ENCODE data around the gene ZNF574.

Gene ZNF574

DNA sequence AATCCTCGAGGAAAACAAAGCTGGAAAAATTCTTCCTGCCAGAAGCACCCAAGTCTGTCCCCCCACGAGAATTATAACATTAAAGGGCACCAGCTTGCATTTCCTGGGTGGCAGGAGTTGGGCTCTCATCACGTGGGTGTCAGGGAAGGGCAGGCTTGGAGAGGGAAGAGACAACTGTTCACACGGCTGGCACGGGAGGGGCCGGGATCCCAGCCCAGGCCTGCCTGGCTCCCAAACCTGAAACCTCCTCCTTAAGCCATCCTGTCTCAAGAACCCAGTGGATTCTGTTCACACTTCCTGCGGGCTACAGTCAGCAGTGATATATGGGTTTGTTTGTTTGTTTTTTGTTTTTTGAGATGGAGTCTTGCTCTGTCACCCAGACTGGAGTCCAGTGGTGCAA lies 18.1 kb upstream of the ZNF574 start:
- DNase-seq: no peak

- DNase-seq: no peak
These were observed 16.8 kb upstream of the ZNF574 start for GRCh38 chr19:42059196-42059595.

DNA sequence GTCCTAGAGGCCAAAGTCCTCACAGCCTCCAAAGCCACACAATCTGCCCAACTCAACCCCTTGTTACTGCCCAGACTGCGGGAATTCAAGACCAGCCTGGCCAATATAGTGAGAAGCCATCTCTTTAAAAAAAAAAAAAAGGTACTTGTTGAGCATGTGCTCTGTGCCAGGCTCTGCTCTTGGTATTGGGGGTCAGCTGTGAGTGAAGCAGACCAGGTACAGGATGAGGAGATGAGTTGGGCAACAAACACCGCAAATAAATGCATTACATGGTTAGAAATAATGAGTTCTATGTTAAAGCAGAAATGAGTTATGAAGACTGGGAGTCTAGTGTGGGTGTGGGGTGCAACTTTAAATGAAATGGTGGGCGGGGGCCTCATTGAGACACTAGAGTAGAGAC lies 15.8 kb upstream of the ZNF574 start:
- no peak for DNase-seq

DNA sequence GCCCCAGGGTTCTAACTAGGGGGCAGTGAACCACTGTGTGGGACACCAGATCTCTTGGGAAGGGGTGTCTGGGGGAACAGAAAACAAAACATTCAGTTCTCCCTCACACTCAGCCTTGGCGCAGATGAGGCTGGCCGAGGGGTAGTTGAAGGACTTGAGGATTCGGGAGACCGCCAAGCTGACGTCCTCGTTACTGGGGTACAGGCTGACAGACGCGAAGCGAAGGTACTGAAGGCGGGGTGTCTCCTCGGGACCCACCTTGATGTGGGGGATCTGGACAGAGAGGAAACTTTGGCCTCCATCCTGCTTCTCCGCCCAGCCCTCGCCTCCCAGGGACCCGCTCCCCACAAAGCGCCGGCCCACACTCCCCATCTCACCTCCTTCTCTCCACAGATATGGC lies 13.6 kb upstream of the ZNF574 start:
- no peak for DNase-seq

DNA sequence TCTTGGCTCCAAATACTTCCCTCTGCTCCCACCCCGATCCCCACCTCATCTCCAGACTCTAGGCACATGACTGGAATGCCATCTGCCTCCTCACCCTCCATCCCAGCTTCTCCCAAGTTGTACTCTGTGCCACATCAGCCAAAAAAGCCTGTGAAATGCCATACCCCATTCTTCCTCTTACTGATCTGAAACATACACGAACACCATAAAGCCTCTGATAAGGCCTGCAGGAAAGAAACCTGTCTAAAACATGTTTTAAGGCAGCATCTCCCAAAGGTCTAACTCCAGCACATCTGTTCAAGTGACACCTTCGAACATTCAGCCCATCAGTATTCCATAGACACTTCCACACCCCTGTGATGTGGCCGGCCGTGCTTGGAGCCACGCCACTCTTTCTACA lies 11.5 kb upstream of the ZNF574 start:
- DNase-seq: no peak

- no peak for DNase-seq
These were observed 10.9 kb upstream of the ZNF574 start for GRCh38 chr19:42065051-42065450.

DNA sequence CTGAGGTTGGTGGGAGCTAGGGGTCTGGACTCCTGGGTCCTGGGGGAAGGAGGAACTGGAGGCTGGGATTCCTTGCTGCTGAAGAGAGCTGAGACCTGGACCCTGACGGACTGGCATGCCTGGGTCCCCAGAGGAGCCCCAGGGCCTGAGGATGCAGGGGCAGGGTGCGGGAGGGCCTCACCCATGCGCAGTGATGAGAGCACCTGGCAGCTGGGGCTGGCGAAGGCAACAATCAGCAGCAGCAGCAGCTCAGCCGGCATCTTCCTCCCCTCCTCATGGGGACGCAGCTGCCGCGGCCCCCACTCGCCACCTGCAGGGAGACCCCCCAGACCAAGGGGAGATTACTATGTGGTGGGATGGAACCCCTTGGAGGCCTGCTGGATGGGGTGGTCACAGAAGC lies 10.5 kb upstream of the ZNF574 start:
- no peak for DNase-seq

DNA sequence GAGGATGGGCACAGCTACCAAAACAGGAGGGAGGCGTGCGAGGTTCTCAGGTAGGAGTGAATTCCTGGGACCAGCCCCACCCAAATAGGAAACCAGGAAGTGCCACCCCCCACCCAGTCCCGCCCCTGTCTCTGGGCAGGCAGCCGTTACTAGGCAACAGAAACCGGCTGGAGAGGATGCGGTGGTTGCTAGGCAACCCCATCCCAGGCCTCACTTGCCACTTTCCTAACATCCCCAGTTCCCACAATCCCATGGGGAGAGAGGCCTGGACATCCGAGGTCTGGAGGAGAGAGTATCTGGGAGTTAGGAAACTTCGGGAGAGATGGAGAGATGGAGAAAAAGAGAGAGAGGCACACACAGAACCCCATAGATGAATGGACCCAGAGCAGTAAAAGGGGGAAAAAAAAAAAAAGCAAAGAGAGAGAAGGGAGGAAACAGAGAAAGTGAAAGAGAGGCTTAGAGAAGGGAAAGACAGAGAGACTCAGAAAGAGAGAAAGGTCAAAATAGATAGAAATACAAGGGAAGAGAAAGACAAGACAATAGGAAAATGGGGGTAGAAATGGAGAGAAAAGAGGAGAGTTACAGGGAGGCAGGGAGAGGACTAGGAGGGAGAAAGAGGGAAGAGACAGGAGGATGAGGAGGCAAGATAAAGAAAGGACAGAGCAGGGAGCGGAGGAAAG lies 9.8 kb upstream of the ZNF574 start:
- no peak for DNase-seq

GRCh38 chr19:42067315-42067888 lies 8.6 kb upstream of the ZNF574 start:
- DNase-seq: no peak

- no peak for DNase-seq
These were observed 7.6 kb upstream of the ZNF574 start for GRCh38 chr19:42068361-42068755.

- no peak for DNase-seq
These were observed 7.0 kb upstream of the ZNF574 start for GRCh38 chr19:42068756-42069571.

DNA sequence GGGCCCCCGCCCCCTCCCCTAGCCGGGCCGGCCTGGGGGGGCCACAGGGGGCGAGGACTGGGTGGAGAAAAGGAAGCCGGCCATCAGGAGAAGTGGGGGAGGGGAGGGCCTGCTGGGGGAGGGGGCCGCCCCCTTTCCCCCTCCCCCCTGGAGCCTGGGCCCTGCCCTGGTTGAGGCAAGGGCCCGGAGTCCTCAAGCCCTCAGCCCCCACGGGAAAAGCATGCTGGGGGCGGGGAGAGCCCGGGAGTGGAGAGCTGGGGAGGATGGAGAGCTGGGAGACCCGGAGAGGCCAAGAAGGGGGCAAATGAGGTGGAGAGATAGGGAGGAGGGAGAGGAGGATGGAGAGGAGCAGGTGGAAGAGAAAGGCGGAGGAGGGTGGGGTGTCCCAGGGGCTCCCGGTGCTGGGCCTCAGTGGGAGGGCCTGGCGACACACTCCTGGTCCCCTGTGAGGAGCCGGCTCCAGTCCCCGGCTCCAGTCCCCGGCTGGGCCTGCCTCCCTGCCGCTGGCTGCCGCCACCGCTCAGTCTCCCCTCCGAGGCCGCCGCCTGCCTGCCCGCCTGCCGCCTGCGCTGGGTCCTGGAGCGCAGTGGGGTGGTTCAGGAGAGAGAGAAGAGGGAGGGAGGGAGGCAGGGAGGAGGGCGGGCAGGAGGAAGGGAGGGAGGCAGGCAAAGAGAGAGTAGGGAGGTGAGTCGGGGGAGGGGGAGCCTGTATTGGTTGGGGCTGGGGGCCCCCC lies 6.2 kb upstream of the ZNF574 start, which contains the start of gene GRIK5:
Gene GRIK5 (minus strand): TSS at position 588 of the 733 bp plus-strand sequence. CDS start 4,436 bp downstream, outside the sequence.
- DNase-seq: no peak

DNA sequence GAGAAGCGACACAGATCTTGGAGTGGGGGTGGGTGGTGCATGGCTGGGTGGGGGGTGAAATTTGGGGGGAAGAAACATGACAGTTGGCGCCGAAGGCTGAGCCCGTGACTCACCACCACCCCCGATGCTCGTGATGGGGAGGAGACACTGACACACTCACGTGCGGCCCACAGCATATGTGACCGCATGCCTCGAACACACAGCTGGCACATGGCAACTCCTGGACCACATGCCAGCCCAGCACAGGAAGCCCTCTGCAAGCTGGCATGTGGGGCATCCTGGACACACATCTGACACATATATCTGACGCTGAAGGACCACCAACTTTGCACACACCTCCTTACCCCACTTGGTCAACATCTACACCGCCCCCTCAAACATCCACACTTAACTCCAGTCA lies 4.7 kb upstream of the ZNF574 start:
- DNase-seq: no peak

GRCh38 chr19:42074513-42075363 lies 1.2 kb upstream of the ZNF574 start:
- peak; percentile 11 for DNase-seq

- DNase-seq: no peak
These were observed 676 bp upstream of the ZNF574 start for GRCh38 chr19:42075364-42075615.

GRCh38 chr19:42076380-42076944 lies 496 bp downstream of the ZNF574 start:
- peak; percentile 54 for DNase-seq

- no peak for DNase-seq
These were observed 2.1 kb downstream of the ZNF574 start for GRCh38 chr19:42078058-42078457.

- no peak for DNase-seq
These were observed 2.7 kb downstream of the ZNF574 start for GRCh38 chr19:42078538-42079275.

- DNase-seq: no peak
These were observed 3.3 kb downstream of the ZNF574 start for GRCh38 chr19:42079276-42079669.

- DNase-seq: no peak
These were observed 4.2 kb downstream of the ZNF574 start for GRCh38 chr19:42079886-42080763.
